ENCODE results near the gene ITGB3.

Gene ITGB3

DNA sequence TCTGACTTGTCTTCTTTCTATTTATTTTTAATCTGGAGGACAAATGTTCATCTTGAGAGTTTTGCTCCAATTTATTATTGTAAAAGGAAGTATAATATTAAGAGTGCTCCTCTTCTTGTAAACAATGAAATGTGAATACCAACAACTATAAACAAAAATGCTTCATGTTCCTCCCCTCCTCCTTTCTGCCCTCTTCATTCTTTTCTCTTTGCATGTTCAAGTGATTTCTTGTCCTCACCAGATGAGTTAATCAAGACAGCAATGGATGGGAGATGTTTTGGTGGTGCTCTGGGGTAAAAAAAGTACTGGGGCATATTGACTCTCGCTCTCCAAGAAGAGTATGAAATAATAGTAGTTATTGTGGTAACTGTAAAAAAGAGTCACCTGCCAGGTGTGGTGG, 24.3 kb downstream of the ITGB3 start:
- DNase-seq: no peak

DNA sequence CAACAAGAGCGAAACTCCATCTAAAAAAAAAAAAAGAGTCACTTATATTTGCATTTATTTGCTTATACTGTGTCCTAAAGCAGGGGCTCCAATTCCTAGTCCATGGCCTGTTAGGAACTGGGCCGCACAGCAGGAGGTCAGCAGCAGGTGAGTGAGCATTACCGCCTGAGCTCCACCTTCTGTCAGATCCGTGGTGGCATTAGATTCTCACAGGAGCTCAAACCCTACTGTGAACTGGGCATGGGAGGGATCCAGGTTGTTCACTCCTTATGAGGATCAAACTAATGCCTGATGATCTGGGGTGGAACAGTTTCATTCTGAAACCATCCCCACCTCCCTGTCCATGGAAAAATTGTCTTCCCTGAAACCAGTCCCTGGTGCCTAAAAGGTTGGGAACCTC, 24.9 kb downstream of the ITGB3 start:
- no peak for DNase-seq

DNA sequence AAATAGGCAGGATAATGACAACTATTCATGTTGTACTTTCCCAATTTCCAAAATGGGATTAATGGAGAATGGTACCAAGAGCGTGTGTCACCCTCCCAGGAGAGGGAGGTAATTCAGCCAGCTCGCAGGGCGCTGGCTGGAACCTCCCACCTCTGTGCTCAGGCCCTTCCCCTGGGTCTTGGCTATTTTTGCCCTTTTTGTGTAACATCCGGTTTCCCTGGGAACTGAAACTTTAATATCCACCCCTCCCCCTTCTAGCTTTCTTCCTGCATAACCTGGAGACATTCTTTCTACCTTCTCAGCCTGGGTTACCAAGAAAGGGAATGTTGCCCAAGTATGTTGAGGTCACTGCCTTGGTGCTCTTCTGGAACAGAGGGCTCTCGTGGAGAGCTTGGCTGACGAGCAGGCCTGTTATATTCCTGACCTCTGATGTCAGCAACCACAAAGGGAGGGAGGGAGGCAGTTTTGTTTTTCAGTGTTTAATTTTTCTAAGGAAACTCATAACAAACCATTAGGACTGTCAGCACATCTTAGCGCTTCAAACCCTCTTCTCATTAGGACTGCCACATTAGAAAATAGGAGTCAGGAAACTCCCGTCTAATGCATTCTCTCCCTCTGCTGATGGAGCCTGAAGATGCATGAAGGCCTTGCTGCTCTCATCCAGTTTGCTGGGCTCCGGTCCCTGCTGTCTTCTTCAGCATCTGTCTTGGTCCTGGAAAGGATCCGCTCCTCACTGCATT, 25.6 kb downstream of the ITGB3 start:
- no peak for DNase-seq

DNA sequence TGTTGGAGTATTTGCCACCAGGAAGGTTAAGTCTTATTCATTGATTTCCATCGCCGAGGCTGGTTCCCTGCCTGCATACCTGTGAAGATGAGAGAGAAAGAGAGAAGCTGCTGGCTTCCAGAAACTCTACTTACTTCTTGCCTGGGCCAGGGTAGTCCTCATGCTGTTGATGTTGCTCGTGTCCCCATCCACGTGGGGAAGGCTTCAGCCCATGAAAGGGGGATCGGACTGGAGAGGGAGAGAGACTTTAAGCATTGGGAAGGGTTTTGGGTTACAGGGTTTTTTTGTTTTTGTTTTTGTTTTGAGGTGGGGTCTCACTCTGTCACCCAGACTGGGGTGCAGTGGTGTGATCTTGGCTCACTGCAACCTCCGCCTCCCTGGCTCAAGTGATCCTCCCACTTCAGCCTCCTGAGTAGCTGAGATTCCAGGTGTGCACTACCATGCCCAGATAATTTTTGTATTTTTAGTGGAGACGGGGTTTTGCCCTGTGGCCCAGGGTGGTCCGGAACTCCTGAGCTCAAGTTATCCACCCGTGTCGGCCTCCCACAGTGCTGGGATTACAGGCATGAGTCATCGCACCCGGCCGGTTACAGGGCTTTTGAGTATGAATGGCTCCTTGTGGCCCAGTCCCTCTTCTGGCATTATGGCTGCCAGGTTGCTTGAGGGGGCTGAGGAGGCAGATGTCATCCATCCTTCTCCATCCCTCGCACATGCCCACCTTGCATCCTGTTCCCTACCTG, 26.6 kb downstream of the ITGB3 start:
- no peak for DNase-seq

DNA sequence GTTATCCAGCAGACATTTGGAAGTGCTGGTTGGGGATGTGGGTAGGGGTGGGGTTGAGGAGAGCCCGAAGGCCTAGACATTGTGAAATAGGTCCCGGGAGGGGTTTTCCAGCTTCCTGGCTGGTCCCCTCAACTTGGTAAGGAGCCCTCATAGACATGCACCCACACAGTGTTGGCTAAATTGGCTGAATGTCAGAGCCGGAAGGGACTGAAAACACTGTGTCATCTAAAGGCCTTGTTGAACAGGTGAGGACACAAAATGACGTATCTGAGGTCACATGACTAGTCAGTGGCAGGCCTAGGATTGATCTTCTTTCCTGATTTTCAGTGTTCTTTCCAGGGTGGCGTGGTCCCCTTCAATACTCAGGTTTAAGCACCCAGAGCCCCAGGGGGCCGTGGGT, 27.6 kb downstream of the ITGB3 start:
- DNase-seq: no peak

DNA sequence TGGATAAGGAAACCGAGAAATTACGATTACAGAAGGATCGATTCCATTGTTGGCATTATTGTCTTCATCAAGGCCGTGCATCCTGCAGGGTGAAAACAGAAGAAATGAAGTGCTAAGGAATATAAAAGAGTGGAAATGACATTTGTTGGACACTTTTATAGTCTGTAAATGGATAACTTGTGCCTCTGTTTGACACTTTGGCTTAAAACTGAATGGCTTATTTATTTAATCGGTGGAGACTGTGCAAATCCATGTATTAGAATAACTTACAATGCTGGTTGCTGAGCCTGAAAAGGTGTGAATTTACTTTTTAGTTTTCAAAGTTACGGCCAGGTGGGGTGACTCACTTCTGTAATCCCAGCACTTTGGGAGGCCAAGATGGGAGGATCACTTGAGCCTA, 31.4 kb downstream of the ITGB3 start:
- DNase-seq: no peak

DNA sequence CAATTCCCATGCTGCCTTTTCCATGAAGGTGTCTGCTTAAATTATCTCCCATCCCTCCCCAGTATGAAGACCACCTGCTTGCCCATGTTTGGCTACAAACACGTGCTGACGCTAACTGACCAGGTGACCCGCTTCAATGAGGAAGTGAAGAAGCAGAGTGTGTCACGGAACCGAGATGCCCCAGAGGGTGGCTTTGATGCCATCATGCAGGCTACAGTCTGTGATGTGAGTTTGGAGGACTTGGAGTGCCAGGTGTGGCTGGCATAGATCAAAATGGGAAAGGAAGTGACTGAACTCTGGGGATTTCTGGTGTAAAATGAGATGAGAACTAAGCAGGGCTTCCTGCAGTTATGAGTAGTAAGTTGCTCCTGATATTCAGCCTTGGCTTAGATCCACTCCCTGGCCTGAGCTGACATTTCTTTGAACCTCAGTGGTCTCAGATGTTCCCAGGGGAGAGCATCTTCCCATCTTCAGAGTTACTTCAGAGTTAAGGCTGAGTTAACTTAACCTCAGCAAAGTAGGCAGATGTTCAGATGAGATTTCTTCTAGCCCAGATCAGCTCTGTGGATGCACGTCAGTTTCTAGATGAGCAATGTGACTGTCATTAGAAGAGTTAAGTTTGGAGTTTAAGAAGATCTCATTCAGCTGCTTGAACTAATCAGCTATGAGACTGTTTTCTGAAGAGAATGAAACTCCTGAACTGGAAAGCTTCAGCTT, 32.7 kb downstream of the ITGB3 start:
- no peak for DNase-seq

DNA sequence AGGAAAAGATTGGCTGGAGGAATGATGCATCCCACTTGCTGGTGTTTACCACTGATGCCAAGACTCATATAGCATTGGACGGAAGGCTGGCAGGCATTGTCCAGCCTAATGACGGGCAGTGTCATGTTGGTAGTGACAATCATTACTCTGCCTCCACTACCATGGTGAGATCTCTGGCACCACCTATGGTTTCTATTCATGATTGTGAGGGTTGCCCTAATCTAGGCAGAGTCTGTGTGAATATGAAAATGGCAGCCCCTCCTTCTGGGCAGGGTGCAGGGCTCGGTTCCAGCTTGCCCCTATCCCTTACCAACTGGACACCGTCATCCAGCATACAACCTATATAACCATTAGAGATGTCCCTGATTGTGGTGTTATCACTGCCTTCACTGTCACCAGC, 33.4 kb downstream of the ITGB3 start:
- no peak for DNase-seq

DNA sequence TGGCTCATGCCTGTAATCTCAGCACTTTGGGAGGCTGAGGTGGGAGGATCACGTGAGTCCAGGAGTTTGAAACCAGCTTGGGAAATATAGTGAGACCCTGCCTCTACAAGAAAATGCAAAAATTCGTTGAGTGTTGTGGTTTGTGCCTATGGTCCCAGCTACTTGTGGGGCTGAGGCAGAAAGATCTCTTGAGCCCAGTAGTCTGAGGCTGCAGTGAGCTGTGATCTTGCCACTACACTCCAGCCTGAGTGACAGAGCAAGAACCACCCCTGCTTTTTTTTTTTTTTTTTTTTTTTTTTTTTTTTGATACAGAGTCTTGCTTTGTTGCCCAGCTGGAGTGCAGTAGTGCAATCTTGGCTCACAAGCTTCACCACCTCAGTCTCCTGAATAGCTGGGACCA, 34.0 kb downstream of the ITGB3 start:
- DNase-seq: no peak

DNA sequence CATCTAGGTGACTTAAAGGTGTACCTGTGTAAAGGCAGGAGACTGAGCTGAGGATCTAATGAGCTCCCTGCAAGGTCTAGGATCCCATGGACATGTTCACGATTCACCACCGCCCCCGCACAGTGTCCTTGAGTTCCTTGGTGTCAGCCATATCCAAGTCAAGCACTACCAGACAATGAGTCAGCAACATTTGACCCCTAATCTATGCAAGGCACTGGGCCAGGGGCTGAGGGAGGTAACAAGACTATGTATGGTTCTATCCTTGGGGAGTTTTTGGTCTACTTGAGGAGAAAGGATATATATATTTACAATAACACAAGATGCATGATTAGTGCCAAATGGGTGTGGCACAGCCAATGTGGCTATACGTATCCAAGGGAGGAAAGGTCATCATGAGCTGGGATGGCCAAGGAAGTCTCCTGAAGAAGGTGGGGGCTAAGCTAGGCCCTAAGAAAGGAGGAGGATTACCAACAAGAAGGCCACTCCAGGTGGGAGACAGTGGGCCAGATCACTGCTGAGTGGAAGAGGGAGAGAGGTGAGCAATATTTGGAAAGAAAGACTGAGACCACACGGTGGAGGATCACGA, 35.0 kb downstream of the ITGB3 start:
- no peak for DNase-seq

DNA sequence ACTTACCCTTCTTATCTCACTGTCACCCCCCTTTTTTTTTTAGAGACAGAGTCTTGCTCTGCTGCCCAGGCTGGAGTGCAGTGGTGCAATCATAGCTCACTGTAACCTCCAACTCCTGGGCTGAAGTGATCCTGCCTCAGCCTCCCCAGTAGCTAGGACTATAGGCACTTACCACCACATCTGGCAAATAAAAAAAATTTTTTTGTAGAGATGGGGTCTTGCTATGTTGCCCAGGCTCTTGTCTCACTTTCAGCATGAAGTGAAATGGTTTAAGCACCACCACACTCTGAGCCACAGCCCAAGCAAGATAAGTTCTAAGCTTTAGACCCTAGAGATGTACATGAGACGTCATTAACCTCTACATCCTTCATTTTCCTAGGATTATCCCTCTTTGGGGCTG, 35.7 kb downstream of the ITGB3 start:
- no peak for DNase-seq

DNA sequence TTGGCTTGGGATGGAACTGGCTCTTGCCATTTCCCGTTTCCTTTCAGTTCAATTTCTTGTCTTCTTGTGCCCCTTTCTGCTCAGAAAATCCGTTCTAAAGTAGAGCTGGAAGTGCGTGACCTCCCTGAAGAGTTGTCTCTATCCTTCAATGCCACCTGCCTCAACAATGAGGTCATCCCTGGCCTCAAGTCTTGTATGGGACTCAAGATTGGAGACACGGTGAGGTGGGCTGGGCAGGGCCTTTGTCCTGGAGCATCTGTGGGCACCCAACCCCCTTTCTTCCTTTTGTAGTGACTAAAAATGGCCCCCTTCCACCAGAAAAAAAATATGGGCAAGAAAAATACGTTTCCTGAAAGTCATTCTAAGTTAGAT, 37.2 kb downstream of the ITGB3 start:
- DNase-seq: no peak

DNA sequence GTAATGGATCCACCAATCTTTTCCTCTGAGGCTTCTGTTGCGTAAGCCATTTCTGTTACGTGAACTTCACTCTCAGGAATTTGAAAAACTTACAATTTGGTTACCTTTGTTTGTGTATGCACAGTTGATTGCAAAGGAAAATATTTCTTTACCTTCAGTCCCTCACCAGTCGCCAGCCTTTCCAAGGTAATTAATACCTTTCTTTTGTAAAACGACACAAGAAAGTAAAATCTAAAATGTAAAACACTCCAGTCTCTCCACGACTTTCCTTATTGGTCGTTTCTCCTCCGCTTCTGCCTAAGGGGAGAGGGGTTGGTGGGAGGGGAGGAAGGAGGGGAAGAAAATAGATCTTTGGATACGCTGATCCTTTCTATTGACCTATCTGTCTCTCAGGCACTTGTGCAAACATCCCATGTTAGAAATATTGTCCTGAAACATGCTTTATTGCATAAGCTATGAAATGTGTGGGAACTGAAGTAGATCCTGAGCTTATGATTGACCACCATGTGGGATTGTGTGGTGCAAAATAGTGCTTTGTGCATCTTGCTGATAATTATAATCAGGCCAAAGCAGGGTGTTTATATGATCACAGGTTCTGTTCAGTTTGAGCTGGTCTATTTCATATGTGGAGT, 37.7 kb downstream of the ITGB3 start:
- no peak for DNase-seq

DNA sequence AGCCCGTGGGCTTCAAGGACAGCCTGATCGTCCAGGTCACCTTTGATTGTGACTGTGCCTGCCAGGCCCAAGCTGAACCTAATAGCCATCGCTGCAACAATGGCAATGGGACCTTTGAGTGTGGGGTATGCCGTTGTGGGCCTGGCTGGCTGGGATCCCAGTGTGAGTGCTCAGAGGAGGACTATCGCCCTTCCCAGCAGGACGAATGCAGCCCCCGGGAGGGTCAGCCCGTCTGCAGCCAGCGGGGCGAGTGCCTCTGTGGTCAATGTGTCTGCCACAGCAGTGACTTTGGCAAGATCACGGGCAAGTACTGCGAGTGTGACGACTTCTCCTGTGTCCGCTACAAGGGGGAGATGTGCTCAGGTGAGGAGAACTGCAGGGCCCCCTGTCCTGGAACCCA, 38.6 kb downstream of the ITGB3 start:
- DNase-seq: no peak

DNA sequence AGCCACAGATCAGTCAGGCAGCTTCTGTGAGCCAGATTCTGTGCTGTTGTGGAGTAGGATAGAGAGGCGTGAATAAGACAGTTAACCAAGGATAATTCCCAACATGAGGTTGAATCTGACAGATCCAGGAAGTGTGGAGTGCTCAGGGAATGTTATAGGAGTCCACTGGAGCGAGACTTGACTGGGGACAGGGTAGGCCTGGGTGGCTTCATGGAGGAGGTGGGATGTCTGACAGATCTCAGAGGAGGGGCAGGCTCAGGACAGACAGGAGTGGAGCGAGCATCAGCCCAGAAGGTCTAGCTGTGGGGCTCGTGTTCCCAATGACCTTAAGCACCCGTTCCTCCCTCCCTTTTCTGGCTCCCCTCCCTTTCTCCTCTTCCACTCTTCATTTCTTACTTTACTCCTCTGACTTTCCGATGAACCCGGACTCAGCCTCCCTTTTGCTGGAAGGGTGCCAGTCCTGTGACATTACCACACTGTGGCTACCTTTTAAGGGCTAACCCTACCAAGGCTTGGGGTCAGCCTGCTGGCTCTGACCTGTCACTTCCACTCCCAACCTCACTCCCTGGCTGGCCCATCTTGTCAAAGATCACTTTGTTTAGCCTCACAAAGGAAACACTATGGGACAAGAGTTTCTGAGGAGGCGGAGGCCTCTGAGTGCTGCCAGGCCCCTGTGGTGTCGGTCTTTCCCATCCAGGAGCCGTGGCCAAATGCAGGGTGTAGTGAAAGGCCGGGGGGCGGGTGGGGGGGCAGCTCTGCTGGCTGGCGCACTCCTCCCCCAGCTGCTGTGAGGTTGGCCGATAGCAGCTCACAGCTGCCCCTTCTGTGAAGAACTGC, 41.6 kb downstream of the ITGB3 start:
- no peak for DNase-seq

DNA sequence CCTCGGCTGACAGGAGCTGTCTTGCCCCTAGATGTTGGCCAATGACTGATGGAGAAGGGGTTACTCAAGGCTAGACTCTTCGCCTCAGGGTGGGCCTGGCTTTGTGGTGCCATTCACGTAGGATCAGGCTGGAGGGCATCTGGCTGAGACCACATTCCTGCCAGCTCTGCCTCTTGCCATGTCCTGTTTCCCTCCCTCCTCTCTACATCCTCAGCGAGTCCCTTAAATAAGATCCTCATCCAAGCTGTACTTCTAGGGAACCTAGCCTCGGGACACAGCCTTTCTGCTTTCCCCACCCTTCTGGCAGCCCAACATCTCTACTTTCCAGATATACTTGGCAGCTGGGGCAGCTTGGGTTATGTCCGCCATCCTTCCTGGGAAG, 42.2 kb downstream of the ITGB3 start:
- DNase-seq: no peak

DNA sequence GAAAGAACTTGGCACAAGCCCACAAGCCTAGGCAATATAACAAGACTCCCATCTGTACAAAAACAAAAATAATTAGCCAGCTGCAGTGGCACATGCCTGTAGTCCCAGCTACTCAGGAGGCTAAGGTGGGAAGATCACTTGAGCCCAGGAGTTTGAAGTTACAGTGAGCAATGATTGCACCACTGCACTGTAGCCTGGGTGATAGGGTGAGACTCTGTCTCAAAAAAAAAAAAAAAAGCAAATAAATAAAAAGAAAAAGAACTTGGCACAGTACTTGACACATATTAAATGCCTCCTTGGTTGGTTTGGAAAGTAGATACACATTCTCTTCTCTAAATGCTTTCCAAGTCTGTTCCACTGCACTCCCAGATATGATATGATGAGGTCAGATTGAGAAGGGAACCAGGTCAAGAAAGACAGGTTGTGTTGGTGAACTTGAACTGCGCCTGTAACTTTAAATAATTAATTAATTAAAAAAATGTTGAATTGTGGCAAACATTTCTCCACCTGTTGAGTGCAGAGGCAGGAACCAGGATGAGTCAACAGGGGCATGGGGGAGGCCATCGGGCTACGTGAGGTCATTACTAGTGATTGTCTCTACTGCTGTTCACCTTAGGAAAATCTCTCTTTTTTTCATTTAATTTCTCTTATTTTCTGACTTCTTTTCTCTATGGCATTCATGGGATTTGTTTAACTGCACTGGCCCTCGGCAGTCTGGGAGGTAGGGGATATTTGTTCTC, 44.2 kb downstream of the ITGB3 start:
- no peak for DNase-seq

DNA sequence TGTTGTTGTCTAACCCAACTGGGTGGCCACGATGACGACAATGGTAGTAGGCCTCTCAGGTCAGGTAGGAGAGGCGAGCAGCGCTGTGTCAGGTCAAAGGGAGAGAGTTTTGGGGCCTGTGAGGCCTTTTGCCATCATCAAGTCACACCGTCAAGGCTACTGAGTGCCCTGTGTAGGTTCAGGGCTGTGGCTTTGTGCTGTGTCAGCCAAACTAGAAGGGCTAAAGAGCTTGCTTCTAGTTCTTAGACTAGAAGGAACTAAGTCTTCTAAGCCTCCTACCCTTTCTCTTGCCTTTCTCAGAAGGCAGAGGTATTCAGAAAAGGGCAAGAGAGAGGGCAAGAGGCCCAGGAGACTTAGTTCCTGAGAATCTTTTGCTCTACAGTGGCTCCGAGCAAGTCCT, 45.1 kb downstream of the ITGB3 start:
- DNase-seq: no peak

DNA sequence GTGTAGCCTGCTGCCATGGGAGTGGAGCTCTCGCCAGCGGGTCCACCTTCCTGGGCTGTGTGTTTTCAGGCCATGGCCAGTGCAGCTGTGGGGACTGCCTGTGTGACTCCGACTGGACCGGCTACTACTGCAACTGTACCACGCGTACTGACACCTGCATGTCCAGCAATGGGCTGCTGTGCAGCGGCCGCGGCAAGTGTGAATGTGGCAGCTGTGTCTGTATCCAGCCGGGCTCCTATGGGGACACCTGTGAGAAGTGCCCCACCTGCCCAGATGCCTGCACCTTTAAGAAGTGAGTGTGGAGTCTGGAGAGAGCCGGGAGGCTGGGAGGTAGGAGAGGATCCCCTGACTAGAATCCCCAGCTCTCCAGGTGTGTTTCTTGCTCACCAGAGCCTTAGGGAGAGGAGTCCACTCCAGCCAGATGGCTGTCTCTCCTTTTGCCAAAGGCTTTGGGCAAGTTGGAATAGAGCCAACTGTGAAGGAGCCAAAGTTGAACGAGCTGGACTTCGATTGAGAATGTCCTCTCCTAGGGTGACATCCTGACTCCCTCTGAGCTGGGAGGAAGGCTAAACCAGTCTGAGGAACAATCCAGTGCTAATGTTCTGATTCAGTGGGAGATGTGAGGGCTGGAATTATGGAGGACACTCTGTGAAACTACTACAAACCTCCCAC, 45.7 kb downstream of the ITGB3 start:
- DNase-seq: no peak

DNA sequence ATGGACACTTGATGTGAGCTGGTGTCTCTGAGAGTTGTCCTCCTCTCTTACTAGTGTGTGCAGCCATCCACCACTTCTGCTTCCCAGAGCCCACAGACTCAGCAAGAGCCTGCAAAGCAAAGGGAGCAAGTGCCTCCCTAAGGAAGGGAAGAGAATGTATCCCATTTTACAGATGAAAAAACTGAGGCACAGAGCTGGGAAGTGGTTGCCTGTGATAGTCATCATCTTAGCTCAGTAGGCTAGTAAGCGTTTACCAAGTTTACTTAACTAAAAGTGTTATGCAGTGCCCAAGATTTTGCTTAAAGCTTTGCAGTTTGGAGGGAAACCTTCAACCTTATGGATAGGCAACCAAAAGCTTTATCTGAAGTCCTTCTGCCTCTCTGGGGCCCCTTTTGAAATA, 47.1 kb downstream of the ITGB3 start:
- no peak for DNase-seq

DNA sequence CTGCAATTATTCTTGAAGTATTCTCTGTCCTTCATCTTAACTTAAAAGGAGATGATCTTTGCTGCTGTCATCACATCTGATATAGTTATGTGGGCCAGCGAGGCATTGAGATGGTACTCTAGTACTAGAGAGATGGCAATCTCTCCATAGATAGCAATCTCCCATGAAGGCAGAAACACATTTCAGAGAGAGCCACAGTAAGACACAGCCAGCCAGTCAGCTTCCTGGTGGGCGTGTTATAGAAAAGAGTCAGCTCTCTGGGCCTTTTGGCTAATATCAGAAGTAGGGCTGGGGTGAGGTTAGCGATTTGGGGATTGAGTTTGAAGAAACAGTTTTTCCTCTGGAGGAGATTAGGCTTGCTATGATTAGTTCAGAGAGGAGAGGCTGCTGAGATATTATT, 47.5 kb downstream of the ITGB3 start:
- DNase-seq: no peak
